ENCODE data around the gene THAP8. TPM values are rescaled to one million over a fixed set of nuclear protein-coding genes. Genes with fewer than 3 reads are reported as not detected.

The THAP8 gene
- total RNA-seq, 1 experiment from 2014 or later, result 5.4 TPM

GRCh38 chr19:36084231-36085009 lies 30.3 kb upstream of the THAP8 start:
- Mint-ChIP-seq H3K36me3 (ENCODE audit: insufficient read depth in 1 of 3, low read depth in 3 of 3) (peaks cover 52 to 89% (median 72%) of the 10 kb centered on the region in 3 experiments), H3K27ac (no peak overlapping the region)
- no peak overlapping the region for H3T11ph ChIP-seq (ENCODE audit: low read length)

More at GRCh38 chr19:36084231-36085009, 30.3 kb upstream of the THAP8 start:
- no peak overlapping the region for H2BK5ac ChIP-seq (ENCODE audit: insufficient read length, low read length)
- no peak for TF ChIP-seq CTCF (conservative IDR thresholded peaks at IDR 0.05)
- H3K79me1 ChIP-seq (ENCODE audit: insufficient read depth, low read depth, low read length, poor library complexity, severe bottlenecking), result no peaks in the 10 kb centered on the region
- no peak overlapping the region for H3K27ac ChIP-seq (ENCODE audit: insufficient read length, low read depth, low read length)
- no peaks in the 10 kb centered on the region for H3K9me3 ChIP-seq (ENCODE audit: control insufficient read depth, low read depth, low read length)
- H2BK20ac ChIP-seq (ENCODE audit: low read depth, low read length, poor library complexity, severe bottlenecking), result no peak overlapping the region
- no peak overlapping the region for H2BK120ac ChIP-seq (ENCODE audit: low read depth, low read length, poor library complexity, severe bottlenecking)
- no peaks in the 10 kb centered on the region for H3K9me3 Mint-ChIP-seq
- no peak overlapping the region for H4K8ac ChIP-seq (replicated peaks; ENCODE audit: insufficient read length, low read depth, low read length)
- H3K9ac ChIP-seq (ENCODE audit: extremely low read depth, insufficient read length, low read length), result no peak overlapping the region
- H3K14ac ChIP-seq (ENCODE audit: insufficient read depth, low read length), result no peak overlapping the region
- no peak overlapping the region for H2AK5ac ChIP-seq (ENCODE audit: insufficient read length, low read length)
- H4K20me1 ChIP-seq (ENCODE audit: control insufficient read depth, insufficient read depth, insufficient read length), result peaks cover 2% of the 10 kb centered on the region
- H2BK12ac ChIP-seq (ENCODE audit: insufficient read length, low read depth, low read length), result no peak overlapping the region
- no peak overlapping the region for H3K4me3 Mint-ChIP-seq
- H3K4ac ChIP-seq (ENCODE audit: low read depth, low read length), result no peak overlapping the region
- H3K4me1 Mint-ChIP-seq, result no peaks in the 10 kb centered on the region
- no peak overlapping the region for H2BK15ac ChIP-seq (ENCODE audit: low read depth, low read length)
- no peaks in the 10 kb centered on the region for H3K79me2 ChIP-seq (ENCODE audit: insufficient read depth, low read length)
- H2AFZ ChIP-seq (ENCODE audit: low read length), result no peak overlapping the region
- no peaks in the 10 kb centered on the region for H3K27me3 Mint-ChIP-seq (ENCODE audit: low read depth)
- H4K5ac ChIP-seq (ENCODE audit: insufficient read length, low read depth, low read length), result no peak overlapping the region
- H3K27me3 ChIP-seq (ENCODE audit: insufficient read depth, low read length), result no peaks in the 10 kb centered on the region
- no peak overlapping the region for H4K91ac ChIP-seq (ENCODE audit: insufficient read length, low read depth, low read length)
- no CpG with 5 or more reads among the region's 12 CpGs for WGBS (ENCODE audit: extremely low coverage, insufficient read length, low lambda C conversion rate)
- H3K18ac ChIP-seq (ENCODE audit: insufficient read length, low read depth, low read length), result no peak overlapping the region
- no peak overlapping the region for H3K56ac ChIP-seq (ENCODE audit: insufficient read length, low read depth, low read length)
- no peak overlapping the region for H3K23ac ChIP-seq (ENCODE audit: insufficient read length, low read depth, low read length)
- H3K4me2 ChIP-seq (ENCODE audit: insufficient read depth, insufficient read length, low read length), result no peak overlapping the region
- H3K23me2 ChIP-seq (ENCODE audit: insufficient read length, low read depth, low read length, poor library complexity, severe bottlenecking), result no peaks in the 10 kb centered on the region
- no peak for DNase-seq
- H3K4me1 ChIP-seq (ENCODE audit: insufficient read depth, low read length), result no peaks in the 10 kb centered on the region
